ENCODE data around the gene ZDHHC1. TPM values are rescaled to one million over a fixed set of nuclear protein-coding genes. Genes with fewer than 3 reads are reported as not detected.
"Not testable (repeated sequence)": the region's sequence is repeated elsewhere in the genome, so short reads cannot be mapped to it uniquely, and the experiment has no call there.

The ZDHHC1 gene
- total RNA-seq, 1 donor from 2014 or later: 9.5 TPM

DNA sequence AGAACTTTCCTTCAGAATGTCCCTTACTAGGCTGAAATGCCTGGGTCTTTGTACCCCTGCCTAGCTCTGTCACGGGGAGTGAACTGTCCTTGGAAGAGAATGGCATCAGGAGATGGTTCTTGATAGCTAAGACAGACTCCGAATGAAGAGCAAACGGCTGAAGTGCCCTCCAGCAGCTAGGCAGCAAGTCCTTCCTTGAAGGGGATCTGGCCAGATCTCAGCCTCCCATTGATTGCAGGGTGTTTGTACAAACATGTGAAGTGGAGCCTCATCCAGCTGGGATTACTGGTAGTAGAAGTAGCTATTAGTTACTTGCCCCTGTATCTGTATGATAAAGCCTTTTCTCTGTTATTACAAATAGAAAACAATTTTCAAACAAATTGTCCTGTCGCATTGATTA is 58.7 kb downstream of the ZDHHC1 start:
- no peak for DNase-seq (ENCODE audit: low read depth)
- no peak for TF ChIP-seq CTCF (IDR thresholded peaks at IDR 0.05; ENCODE audit: insufficient read depth, low read length, poor library complexity, severe bottlenecking)
- Histone ChIP-seq H3K36me3 (ENCODE audit: control insufficient read depth, insufficient read depth, low read length) (no peaks in the 10 kb centered on the region), H3K27me3 (ENCODE audit: control insufficient read depth, insufficient read depth, low read length) (peaks cover 4% of the 10 kb centered on the region), H3K4me3 (ENCODE audit: low read depth, low read length) (no peak overlapping the region)

DNA sequence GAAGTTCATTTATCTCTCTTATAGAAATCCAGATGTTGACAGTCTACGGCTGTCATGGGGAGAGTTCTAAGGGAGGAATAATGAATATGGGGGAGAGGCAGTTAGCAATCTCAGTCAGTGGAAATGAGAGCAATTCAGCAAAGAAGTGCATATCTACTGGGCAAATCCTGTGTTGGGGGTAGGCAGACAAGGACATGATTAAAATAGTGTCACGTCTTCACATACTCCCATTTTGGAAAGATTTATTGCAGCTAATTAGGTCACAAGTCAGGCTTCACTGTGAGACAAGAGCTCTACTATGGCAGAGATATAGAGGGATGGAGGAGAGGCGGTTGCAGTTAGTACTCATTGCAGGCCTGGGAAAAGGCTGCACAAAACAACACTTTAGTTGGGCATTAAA is 59.9 kb downstream of the ZDHHC1 start:
- Histone ChIP-seq H3K4me3 (ENCODE audit: low read depth, low read length) (no peak overlapping the region), H3K36me3 (ENCODE audit: control insufficient read depth, insufficient read depth, low read length) (no peaks in the 10 kb centered on the region), H3K27me3 (ENCODE audit: control insufficient read depth, insufficient read depth, low read length) (peaks cover 4% of the 10 kb centered on the region)
- no peak for DNase-seq (ENCODE audit: low read depth)
- TF ChIP-seq CTCF (IDR thresholded peaks at IDR 0.05; ENCODE audit: insufficient read depth, low read length, poor library complexity, severe bottlenecking): no peak

GRCh38 chr16:67352463-67352862 is 63.8 kb downstream of the ZDHHC1 start:
- not testable (repeated sequence) for H3K4me3 ChIP-seq (ENCODE audit: low read depth, low read length); H3K27me3 ChIP-seq (ENCODE audit: control insufficient read depth, insufficient read depth, low read length); DNase-seq (ENCODE audit: low read depth); H3K36me3 ChIP-seq (ENCODE audit: control insufficient read depth, insufficient read depth, low read length)

DNA sequence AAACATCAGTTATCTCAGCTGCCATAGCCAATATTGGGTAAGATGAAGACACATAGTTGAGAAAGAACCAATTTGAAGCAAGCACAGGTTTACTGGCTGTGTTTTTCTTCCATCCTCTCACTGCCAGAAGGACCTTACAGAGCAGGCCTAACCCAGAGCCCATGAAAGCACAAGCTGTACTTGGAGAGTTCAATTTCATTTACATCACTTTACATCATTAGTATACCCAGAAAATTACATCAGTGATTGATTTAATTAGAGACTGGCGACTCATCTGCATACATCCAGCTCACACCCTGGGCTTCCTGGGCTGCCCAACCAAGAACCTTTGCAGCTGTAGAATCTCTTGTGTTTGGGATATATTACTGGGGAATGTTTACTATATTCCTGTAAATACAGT is 66.0 kb downstream of the ZDHHC1 start:
- no peaks in the 10 kb centered on the region for H3K36me3 ChIP-seq (ENCODE audit: control insufficient read depth, insufficient read depth, low read length)
- H3K27me3 ChIP-seq (ENCODE audit: control insufficient read depth, insufficient read depth, low read length): no peaks in the 10 kb centered on the region
- no peak overlapping the region for H3K4me3 ChIP-seq (ENCODE audit: low read depth, low read length)
- DNase-seq (ENCODE audit: low read depth): no peak
- no peak for TF ChIP-seq CTCF (IDR thresholded peaks at IDR 0.05; ENCODE audit: insufficient read depth, low read length, poor library complexity, severe bottlenecking)

GRCh38 chr16:67349172-67349571 is 67.1 kb downstream of the ZDHHC1 start:
- Histone ChIP-seq H3K36me3 (ENCODE audit: control insufficient read depth, insufficient read depth, low read length) (no peaks in the 10 kb centered on the region), H3K4me3 (ENCODE audit: low read depth, low read length) (no peak overlapping the region), H3K27me3 (ENCODE audit: control insufficient read depth, insufficient read depth, low read length) (no peaks in the 10 kb centered on the region)
- peak; percentile 32 for TF ChIP-seq CTCF (IDR thresholded peaks at IDR 0.05; ENCODE audit: insufficient read depth, low read length, poor library complexity, severe bottlenecking)
- no peak for DNase-seq (ENCODE audit: low read depth)

DNA sequence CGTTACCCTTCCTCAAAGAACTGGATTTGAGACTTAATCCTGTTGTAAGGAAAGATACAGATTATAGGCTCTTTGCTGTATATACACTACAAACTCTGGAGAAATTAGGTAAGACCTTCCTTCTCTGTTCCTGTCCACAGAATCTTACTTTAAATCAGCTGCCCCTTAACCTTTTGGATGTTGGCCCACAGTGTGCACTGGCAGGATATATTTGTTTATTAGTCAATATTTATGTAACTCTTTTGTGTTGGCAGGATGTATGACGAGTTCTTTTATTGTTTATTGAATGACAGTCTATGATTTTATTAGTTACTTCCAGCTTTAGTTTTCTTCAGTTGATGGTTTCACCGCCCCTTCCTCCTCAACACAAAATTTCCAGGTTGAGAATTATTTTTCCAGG is 69.9 kb downstream of the ZDHHC1 start:
- Histone ChIP-seq H3K4me3 (ENCODE audit: low read depth, low read length) (no peak overlapping the region), H3K27me3 (ENCODE audit: control insufficient read depth, insufficient read depth, low read length) (no peaks in the 10 kb centered on the region), H3K36me3 (ENCODE audit: control insufficient read depth, insufficient read depth, low read length) (no peaks in the 10 kb centered on the region)
- no peak for DNase-seq (ENCODE audit: low read depth)
- TF ChIP-seq CTCF (IDR thresholded peaks at IDR 0.05; ENCODE audit: insufficient read depth, low read length, poor library complexity, severe bottlenecking): no peak
